OCI-LY3 (cell line): ENCODE results near the gene SH3BGRL3.
"Not testable (repeated sequence)": the region's sequence is repeated elsewhere in the genome, so short reads cannot be mapped to it uniquely, and the experiment has no call there.

Experiments
- EZH2phosphoT487 ChIP-seq: fragments of 200-600 bp; shearing (Covaris generic); IDR thresholded peaks from 2 replicates; pipeline ENCODE4 v1.6.1; 2018; ENCODE audit warnings: antibody characterized with exemption, mixed run types, low read depth
- TF ChIP-seq, protein P1 (sequence below): fragments of 200-600, 300-600 bp; sonication (generic); IDR thresholded peaks from 2 replicates; pipeline ENCODE4 v1.5.1; 2014; ENCODE audit warnings: antibody characterized with exemption, low read length, low read depth

DNA sequence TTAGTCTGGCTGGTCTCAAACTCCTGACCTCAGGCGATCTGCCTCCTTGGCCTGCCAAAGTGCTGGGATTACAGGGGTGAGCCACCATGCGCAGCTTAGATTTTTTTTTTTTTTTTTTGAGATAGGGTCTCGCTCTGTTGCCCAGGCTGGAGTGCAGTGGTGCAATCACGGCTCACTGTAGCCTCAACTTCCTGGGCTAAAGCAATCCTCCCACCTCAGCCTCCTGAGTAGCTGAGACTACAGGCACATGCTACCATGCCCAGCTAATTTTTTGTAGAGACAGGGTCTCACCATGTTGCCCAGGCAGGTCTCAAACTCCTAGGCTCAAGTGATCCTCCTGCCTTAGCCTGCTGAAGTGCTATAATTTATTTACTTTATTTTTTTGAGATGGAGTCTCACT is 49.5 kb downstream of the SH3BGRL3 start:
- TF ChIP-seq, protein P1, sequence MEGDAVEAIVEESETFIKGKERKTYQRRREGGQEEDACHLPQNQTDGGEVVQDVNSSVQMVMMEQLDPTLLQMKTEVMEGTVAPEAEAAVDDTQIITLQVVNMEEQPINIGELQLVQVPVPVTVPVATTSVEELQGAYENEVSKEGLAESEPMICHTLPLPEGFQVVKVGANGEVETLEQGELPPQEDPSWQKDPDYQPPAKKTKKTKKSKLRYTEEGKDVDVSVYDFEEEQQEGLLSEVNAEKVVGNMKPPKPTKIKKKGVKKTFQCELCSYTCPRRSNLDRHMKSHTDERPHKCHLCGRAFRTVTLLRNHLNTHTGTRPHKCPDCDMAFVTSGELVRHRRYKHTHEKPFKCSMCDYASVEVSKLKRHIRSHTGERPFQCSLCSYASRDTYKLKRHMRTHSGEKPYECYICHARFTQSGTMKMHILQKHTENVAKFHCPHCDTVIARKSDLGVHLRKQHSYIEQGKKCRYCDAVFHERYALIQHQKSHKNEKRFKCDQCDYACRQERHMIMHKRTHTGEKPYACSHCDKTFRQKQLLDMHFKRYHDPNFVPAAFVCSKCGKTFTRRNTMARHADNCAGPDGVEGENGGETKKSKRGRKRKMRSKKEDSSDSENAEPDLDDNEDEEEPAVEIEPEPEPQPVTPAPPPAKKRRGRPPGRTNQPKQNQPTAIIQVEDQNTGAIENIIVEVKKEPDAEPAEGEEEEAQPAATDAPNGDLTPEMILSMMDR = not testable (repeated sequence)
- TF ChIP-seq EZH2phosphoT487 = not testable (repeated sequence)
